Measurements from ENCODE around the gene NRXN3. TPM values are rescaled to one million over a fixed set of nuclear protein-coding genes. Genes with fewer than 3 reads are reported as not detected.

NRXN3 gene
- total RNA-seq, 1 experiment from 2014 or later: 1.1 TPM

- BruUV-seq (replicated peaks): no TSS peak
- ATAC-seq (no peak), DNase-seq (no peak)
- no peaks in the 10 kb centered on the region for H3K27me3 ChIP-seq (ENCODE audit: low read length)
- no peak for TF ChIP-seq CTCF (conservative IDR thresholded peaks at IDR 0.05; ENCODE audit: low read depth, low read length)
- TF ChIP-seq EZH2 (IDR thresholded peaks at IDR 0.05; ENCODE audit: low read length, unreplicated experiment): no peak
- TF ChIP-seq EZH2phosphoT487 (IDR thresholded peaks at IDR 0.05; ENCODE audit: borderline replicate concordance, low read length): no peak
- H3K4me2 ChIP-seq (ENCODE audit: low read length): no peak overlapping the region
- no peak overlapping the region for H3K4me3 ChIP-seq (ENCODE audit: low read length)
- no peaks in the 10 kb centered on the region for H3K4me1 ChIP-seq (ENCODE audit: insufficient read depth, low read length)
- H3F3A ChIP-seq (ENCODE audit: low read length, unreplicated experiment): no peaks in the 10 kb centered on the region
- intact Hi-C loops (cut with micrococcal nuclease): no loop called here
- ChIA-PET CTCF (no interaction called here), POLR2A (ENCODE audit: unreplicated experiment) (no interaction called here)
- no peaks in the 10 kb centered on the region for H3K9me2 ChIP-seq (replicated peaks; ENCODE audit: low read length)
- no peak overlapping the region for H3K27ac ChIP-seq (ENCODE audit: low read length)
- H2AFZ ChIP-seq (ENCODE audit: low read length): no peak overlapping the region
- H3K9ac ChIP-seq (ENCODE audit: low read length): no peak overlapping the region
- no peaks in the 10 kb centered on the region for H4K20me1 ChIP-seq (ENCODE audit: low read length)
- H3K9me3 ChIP-seq (ENCODE audit: low read length): no peaks in the 10 kb centered on the region
- H3K79me2 ChIP-seq (ENCODE audit: low read length): no peaks in the 10 kb centered on the region
- no peaks in the 10 kb centered on the region for H3K36me3 ChIP-seq (ENCODE audit: low read depth, low read length)
These were observed 33.5 kb upstream of the NRXN3 start for GRCh38 chr14:78136695-78137094.

- Histone ChIP-seq H3K9me2 (replicated peaks; ENCODE audit: low read length) (no peaks in the 10 kb centered on the region), H2AFZ (ENCODE audit: low read length) (no peak overlapping the region), H4K20me1 (ENCODE audit: low read length) (no peaks in the 10 kb centered on the region), H3K36me3 (ENCODE audit: low read depth, low read length) (no peaks in the 10 kb centered on the region), H3K9me3 (ENCODE audit: low read length) (no peaks in the 10 kb centered on the region), H3K4me2 (ENCODE audit: low read length) (no peak overlapping the region), H3K4me1 (ENCODE audit: insufficient read depth, low read length) (no peaks in the 10 kb centered on the region), H3K27me3 (ENCODE audit: low read length) (no peaks in the 10 kb centered on the region), H3K9ac (ENCODE audit: low read length) (no peak overlapping the region), H3K27ac (ENCODE audit: low read length) (no peak overlapping the region), H3K79me2 (ENCODE audit: low read length) (no peaks in the 10 kb centered on the region), H3K4me3 (ENCODE audit: low read length) (no peak overlapping the region), H3F3A (ENCODE audit: low read length, unreplicated experiment) (no peaks in the 10 kb centered on the region)
- BruUV-seq (replicated peaks): no TSS peak
- POLR2A ChIA-PET (ENCODE audit: unreplicated experiment): no interaction called here
- TF ChIP-seq EZH2phosphoT487 (IDR thresholded peaks at IDR 0.05; ENCODE audit: borderline replicate concordance, low read length) (no peak), CTCF (conservative IDR thresholded peaks at IDR 0.05; ENCODE audit: low read depth, low read length) (no peak), EZH2 (IDR thresholded peaks at IDR 0.05; ENCODE audit: low read length, unreplicated experiment) (no peak)
- CTCF ChIA-PET: no interaction called here
- DNase-seq: no peak
- intact Hi-C loops (cut with micrococcal nuclease): no loop called here
- ATAC-seq: no peak
These were observed 28.6 kb upstream of the NRXN3 start for GRCh38 chr14:78141590-78141989.

- TF ChIP-seq CTCF (conservative IDR thresholded peaks at IDR 0.05; ENCODE audit: low read depth, low read length) (no peak), EZH2phosphoT487 (IDR thresholded peaks at IDR 0.05; ENCODE audit: borderline replicate concordance, low read length) (no peak), EZH2 (IDR thresholded peaks at IDR 0.05; ENCODE audit: low read length, unreplicated experiment) (no peak)
- ATAC-seq: no peak
These were observed 27.2 kb upstream of the NRXN3 start for GRCh38 chr14:78142998-78143397.

More at GRCh38 chr14:78142998-78143397, 27.2 kb upstream of the NRXN3 start:
- H3K36me3 ChIP-seq (ENCODE audit: low read depth, low read length): no peaks in the 10 kb centered on the region
- no peaks in the 10 kb centered on the region for H3K9me2 ChIP-seq (replicated peaks; ENCODE audit: low read length)
- H3K9me3 ChIP-seq (ENCODE audit: low read length): no peaks in the 10 kb centered on the region
- no peak overlapping the region for H3K9ac ChIP-seq (ENCODE audit: low read length)
- H3K4me2 ChIP-seq (ENCODE audit: low read length): no peak overlapping the region
- H3K27ac ChIP-seq (ENCODE audit: low read length): no peak overlapping the region
- H3F3A ChIP-seq (ENCODE audit: low read length, unreplicated experiment): no peaks in the 10 kb centered on the region
- DNase-seq: no peak
- CTCF ChIA-PET: no interaction called here
- no peaks in the 10 kb centered on the region for H4K20me1 ChIP-seq (ENCODE audit: low read length)
- no peaks in the 10 kb centered on the region for H3K79me2 ChIP-seq (ENCODE audit: low read length)
- POLR2A ChIA-PET (ENCODE audit: unreplicated experiment): no interaction called here
- no TSS peak for BruUV-seq (replicated peaks)
- no peak overlapping the region for H2AFZ ChIP-seq (ENCODE audit: low read length)
- H3K4me1 ChIP-seq (ENCODE audit: insufficient read depth, low read length): no peaks in the 10 kb centered on the region
- intact Hi-C loops (cut with micrococcal nuclease): no loop called here
- H3K4me3 ChIP-seq (ENCODE audit: low read length): no peak overlapping the region
- no peaks in the 10 kb centered on the region for H3K27me3 ChIP-seq (ENCODE audit: low read length)
